Measurements from ENCODE around the gene FUOM.
A peak's percentile ranks its signal among the peaks of the same experiment; 100 is the strongest.

DNA sequence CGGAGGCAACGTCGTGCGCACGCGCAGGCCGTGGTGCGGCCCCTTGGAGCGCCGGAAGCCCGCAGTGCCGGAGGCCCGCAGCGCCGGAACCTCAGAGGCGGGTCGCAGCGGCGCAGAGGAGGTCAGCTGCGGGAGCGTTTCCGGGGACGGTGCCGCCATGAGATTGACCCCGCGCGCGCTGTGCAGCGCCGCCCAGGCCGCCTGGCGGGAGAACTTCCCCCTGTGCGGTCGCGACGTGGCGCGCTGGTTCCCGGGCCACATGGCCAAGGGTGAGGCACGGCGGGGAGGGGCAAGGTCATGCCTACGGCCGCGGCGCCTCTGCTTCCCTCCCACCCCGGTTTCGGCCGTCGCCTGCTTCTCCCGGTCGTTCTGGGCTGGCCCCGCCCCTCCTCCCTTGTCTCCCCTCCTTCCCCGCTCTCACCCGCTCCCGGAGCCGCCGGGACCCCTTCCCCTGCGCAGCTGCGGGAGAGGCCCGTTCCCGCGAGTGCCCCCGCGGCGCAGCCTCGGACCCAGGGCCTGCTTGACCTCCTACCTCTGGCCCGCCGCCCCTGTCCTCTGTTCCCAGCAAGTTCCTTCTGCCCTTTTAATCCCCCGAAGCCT lies 36.3 kb upstream of the FUOM start, which contains the start of gene MTG1:
- TF ChIP-seq CTCF (IDR thresholded peaks at IDR 0.05), result peak in 5 of 6 experiments; percentile 33 to 68 (median 59)
- TF ChIP-seq POLR2A (IDR thresholded peaks at IDR 0.05), result peak in 2 of 4 donors; percentile 78 to 88
- peak in 1 of 4 donors; percentile 32 for TF ChIP-seq EP300 (IDR thresholded peaks at IDR 0.05)
- peak; percentile 85 to 91 for TF ChIP-seq POLR2AphosphoS5 (IDR thresholded peaks at IDR 0.05)

Data from upper lobe of left lung (tissue), 4 donors.